HG03571 (cell line): ENCODE measurements around the gene ITGB8.

Experiments
- ATAC-seq: cut with Tn5 transposase; IDR thresholded peaks from one replicate; pipeline ENCODE4 v1.9.1; 2021; ENCODE audit not compliant: unreplicated experiment

ITGB8 gene

GRCh38 chr7:20331910-20332813 is 1.5 kb downstream of the ITGB8 start:
- ATAC-seq, result no peak

DNA sequence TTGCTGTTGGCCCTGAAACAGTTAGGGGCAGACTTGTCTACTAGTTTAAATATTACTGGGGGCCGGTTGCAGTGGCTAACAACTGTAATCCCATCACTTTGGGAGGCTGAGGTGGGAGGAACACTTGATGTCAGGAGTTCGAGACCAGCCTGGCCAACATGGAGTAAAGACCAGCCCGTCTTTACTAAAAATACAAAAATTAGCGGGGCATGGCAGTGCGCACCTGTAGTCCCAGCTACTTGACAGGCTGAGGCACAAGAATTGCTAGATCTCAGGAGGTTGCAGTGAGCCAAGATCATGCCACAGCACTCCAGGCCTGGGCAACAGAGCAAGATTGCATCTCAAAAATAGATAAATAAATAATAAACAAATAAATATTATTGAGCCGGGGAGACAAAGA is 7.6 kb downstream of the ITGB8 start:
- ATAC-seq, result no peak

- no peak for ATAC-seq
Observed at GRCh38 chr7:20340839-20341238, 10.1 kb downstream of the ITGB8 start.

DNA sequence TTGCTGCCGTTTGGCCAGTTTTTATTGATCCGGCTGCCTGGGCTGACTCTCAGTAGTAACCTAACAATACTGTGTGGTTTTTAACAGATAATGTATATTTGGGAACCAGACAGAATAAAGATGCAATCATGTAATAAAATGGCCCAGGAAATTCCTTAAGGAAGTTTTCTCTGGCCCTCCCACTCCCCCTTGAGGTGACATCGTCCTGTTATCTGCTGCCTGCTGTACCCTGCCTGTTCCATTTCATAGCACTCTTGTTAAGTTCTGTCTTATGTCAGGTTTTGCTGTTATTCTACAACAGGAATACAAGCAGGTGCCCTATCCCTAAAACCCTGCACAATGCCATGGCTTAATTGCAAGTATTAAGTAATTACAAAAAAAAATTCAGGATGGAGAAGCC is 12.5 kb downstream of the ITGB8 start:
- no peak for ATAC-seq

- ATAC-seq, result no peak
Observed at GRCh38 chr7:20343941-20344340, 13.2 kb downstream of the ITGB8 start.

DNA sequence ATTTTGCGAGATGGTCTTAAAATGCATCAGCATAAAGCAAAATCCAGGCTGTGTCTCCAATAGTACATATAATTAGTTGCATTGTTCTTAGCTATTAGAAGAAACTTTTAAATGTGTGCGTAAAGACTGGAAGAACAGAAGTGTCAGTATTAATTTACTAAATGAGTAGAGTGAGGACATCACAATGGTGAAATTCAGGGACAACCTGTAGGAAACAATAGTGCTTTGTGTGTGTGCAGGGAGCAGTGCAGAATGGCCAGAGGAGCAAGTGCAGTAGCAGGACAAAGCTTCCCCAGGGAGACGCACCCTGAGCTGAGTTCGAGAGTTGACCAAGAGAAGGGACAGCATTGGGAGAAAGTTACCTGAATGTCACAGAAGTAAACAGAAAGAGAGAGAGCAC is 13.7 kb downstream of the ITGB8 start:
- ATAC-seq, result no peak

DNA sequence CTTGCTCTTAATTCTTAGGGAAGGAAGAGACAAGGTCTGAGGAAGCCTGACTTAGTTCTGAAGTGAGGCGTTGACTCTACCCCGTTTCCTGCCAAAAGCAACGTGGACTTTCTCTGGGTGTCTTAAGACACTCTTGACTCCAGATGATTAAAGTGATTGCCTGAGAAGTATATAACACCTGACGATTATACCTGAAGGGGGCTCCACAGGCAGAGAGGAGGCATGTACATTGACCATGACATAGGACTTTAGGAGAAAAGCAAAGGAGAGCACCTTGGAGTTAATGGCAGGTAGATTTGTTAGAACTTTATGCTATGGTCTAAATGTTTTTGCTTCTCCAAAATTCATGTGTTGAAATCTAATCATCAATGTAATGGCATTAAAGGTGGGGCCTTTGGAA is 15.9 kb downstream of the ITGB8 start:
- no peak for ATAC-seq

DNA sequence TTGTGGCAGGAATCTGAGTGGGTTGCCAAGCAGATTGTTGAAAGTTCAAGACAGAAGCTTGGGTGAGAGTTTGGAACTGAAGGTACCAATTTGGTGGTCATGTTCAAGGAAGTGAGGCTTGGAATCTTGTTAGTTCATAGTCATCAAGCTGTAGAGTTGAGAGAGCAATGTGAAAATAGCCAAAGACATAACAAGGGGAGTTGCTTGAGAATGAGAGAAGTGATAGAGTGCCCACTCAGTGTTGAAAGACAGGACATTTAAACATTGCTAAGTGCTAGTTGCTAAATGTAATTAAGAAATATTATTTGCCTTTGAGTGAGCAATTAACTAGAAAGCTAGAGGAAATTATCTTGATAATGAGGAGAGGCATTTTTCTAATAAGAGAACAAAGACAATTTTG is 17.0 kb downstream of the ITGB8 start:
- ATAC-seq, result no peak

DNA sequence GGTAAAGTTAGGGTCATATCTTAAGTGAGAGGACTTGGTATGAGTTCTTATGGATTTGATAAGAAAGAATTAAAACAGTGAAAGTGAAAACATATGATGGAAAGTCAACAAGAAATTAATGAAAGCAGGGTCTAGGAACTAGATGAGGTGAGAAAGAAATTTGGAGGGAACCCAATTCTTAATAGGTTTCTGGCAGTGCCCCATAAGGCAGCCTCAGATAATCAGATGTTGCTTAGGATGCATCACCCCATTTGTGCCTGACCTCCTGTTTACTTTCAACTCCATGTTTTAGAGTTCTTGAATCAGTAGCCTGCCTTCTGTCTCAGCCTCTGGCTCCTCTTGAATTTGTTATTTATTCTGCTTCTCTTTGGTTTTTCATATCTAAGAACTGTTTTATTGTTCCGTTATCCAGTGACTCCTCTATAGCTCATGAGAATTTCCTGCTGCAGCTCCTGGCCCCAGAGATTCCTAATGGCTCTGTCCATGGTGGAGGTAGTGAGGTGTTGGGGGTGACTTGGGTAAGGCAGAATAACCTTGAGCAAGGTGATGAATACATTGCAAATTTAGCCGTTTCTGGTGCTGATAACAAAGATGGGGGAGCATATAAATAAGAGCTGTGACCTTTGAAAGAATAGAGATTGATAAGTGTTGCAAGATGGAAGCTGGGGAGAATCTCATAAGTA is 17.6 kb downstream of the ITGB8 start:
- no peak for ATAC-seq

- no peak for ATAC-seq
Observed at GRCh38 chr7:20350518-20350951, 19.8 kb downstream of the ITGB8 start.

DNA sequence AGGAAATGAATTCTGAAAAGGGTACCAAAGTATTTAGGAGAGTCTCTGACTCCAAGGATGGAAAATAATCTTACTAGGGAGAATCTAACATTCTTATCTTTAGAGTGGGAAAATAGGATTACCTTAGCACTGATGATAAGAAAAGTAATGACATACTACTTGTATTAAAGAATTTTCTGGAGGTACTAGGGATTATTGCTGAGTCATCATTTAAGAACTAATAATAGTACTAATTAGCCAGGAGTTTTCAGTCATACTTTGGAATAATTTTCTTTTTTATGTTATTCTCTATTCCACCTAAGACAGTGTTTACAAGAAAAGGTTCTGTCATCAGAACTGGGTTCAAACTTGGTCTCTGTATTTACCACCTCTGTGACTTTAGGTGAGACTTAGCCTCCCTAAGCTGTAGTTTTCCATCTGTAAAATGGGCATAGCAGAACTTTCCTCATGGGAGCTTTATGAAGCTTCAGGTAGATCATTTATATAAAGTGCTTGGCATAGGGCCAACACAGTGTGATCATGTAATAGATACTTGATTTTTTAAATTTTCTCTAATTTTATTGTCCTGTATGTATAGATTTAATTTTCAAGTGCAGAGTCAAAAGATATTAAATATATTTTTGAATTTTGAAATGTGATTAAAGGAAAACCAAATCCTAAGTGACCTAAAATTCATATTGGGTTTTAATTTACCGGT is 20.4 kb downstream of the ITGB8 start:
- no peak for ATAC-seq

- no peak for ATAC-seq
Observed at GRCh38 chr7:20351901-20352300, 21.2 kb downstream of the ITGB8 start.

GRCh38 chr7:20352573-20353306 is 22.0 kb downstream of the ITGB8 start:
- no peak for ATAC-seq

DNA sequence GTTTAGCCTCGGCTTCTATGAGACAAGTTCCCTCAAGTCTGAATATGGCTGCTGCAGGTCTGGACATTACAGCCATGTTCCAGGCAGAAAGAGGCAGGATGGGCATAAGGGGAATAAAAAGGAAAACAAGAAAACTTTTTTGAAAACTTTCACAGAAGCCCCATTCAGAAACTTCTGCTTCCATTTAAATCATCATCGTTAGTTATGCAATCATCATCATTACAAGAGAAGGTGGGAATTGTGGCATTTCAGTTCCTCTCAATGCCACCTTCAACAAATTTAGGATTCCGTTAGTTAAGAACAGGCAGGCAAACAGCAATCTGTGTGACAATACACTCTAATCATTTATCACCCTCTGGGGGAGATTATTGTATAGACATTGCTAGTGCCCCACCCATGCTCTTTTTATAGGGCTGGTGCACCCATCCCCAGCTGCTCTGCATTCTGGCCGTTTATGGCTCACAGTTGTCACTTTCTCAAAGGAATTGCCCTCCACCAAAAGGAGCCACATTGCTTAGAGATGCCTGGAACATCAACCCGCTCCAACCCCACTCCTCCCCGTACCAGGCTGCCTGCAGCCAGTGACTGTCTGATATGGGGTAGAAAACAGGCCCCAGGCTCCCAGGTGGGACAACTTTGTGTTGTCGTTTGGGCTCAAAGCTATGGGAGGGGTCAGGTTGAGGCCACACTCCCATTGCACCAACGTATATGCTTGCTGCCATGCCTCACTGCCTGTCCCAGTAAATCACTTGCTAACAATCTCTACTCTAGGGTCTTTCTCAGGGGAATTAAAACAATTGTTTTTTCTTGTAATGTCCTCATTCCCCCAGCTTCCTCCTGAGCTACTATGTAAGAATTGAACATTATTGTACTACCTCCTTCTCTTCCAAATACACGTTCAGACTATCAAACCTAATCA is 24.2 kb downstream of the ITGB8 start:
- ATAC-seq, result no peak

DNA sequence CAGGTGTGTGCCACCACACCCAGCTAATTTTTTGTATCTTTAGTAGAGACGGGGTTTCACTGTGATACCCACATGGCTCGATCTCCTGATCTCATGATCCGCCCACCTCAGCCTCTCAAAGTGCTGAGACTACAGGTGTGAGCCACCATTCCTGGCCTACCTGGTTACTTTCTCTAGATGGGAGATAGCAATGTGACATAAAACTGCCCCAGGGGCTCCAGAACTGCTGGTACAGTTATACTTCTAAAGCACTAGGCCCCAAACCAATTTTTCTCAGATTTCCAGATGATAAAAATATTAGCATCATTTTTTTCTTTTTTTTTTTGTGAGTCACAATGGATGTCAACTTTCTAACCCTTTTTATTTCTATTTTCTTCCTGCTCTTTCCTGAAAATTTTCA is 27.4 kb downstream of the ITGB8 start:
- no peak for ATAC-seq

- no peak for ATAC-seq
Observed at GRCh38 chr7:20358762-20359282, 28.1 kb downstream of the ITGB8 start.

DNA sequence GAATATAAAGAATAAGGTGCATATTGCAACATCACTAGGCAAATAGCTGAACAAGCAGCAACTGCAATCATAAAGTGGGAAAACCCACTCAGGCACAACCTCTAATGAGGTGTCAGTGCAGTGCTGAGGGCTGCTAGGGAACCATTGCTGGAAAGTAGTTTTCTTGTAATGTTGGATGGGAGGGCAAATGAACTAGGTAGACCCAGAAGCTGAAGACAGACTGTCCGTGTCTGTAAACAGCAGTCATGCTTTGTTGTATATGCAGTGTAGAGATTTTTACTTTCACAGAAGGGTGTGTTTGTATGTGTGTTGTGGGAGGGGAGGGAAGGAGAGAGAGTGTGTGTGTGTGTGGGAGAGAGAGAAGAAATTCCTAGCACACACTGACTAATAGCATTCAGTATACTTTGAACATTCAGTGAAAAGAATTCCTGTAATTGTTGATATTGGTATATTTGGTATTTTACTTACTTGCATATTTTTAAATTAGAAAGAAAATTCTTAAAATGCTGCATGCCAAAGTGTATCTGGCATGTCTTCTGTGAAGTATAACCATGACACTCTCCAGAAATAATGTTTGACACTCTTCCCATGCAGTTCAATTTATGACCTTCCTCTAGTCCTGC is 28.8 kb downstream of the ITGB8 start:
- ATAC-seq, result no peak

- ATAC-seq, result no peak
Observed at GRCh38 chr7:20362574-20363253, 32.0 kb downstream of the ITGB8 start.
